Right atrium auricular region (tissue), 2 donors: ENCODE data around the gene DGKG. TPM values are rescaled to one million over a fixed set of nuclear protein-coding genes. Genes with fewer than 3 reads are reported as not detected.
A peak's percentile ranks its signal among the peaks of the same experiment; 100 is the strongest.

Experiments
- DNase-seq: peaks from one replicate; pipeline ENCODE4 v3.0.0-alpha.2; 2019; ENCODE audit warnings: low spot score
- H3K27ac ChIP-seq, 2 donors: fragments of 200-600 bp; sonication (generic); 1 replicate in 1 of 2; 2 replicates in 1 of 2; pipeline ENCODE4 v1.5.1; 2016 to 2019
- H3K27me3 ChIP-seq, 2 donors: fragments of 200-600 bp; sonication (generic); one replicate each; pipeline versions ENCODE4 v1.5.1 to v1.6.0; 2017 to 2019
- H3K36me3 ChIP-seq: fragments of 200-600 bp; sonication (generic); one replicate; pipeline ENCODE4 v1.5.1; 2016
- H3K4me1 ChIP-seq, 2 donors: fragments of 200-600 bp; sonication (generic); one replicate each; pipeline versions ENCODE4 v1.5.1 to v1.6.0; 2017 to 2019
- H3K4me3 ChIP-seq, 2 donors: fragments of 200-600 bp; sonication (generic); 1 replicate in 1 of 2; 2 replicates in 1 of 2; pipeline ENCODE4 v1.5.1; 2017 to 2019; ENCODE audit warnings: mild to moderate bottlenecking in 1 of 2, moderate library complexity in 1 of 2
- H3K9me3 ChIP-seq, 2 donors: fragments of 200-600 bp; sonication (generic); one replicate each; pipeline ENCODE4 v1.5.1; 2019
- CTCF ChIP-seq, 2 donors: fragments of 200-600 bp; sonication (generic); IDR thresholded peaks; one replicate each; pipeline ENCODE4 v1.5.1; 2019; ENCODE audit warnings: antibody characterized with exemption in 2 of 2
- total RNA-seq, 2 donors: library from RNA; depleted of rRNA; stranded (reverse); fragments of >200 nt; gene quantifications; one replicate each; pipeline ENCODE4 v1.1.0, GENCODE V29; 2016

Gene DGKG
- total RNA-seq, 2 donors from 2014 or later: 25.1 to 27.4 TPM

DNA sequence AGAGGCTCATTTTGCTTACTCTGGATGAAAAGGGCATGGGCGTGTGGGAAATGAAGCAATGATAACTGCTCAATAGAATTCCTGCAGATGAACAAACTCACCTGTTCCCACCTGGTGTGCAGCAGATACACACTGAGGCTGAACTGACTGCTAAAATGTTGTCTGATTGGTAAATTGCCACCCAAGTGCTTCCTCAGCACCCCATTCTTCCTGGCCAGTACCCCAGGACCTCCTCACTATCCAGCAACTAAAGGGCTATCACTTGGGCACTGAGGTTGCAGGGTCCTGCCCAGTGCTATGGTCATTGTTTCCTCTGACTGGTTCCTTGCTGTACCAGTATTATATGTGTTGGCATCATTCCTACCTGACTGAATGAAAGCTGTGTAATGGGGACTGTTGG lies 38.0 kb upstream of the DGKG start:
- no peaks in the 10 kb centered on the region for H3K36me3 ChIP-seq
- no peaks in the 10 kb centered on the region for H3K4me1 ChIP-seq
- H3K4me3 ChIP-seq: no peak overlapping the region
- H3K27ac ChIP-seq: no peak overlapping the region
- DNase-seq: no peak
- H3K27me3 ChIP-seq: no peaks in the 10 kb centered on the region
- H3K9me3 ChIP-seq: no peaks in the 10 kb centered on the region
- TF ChIP-seq CTCF (IDR thresholded peaks at IDR 0.05): no peak

DNA sequence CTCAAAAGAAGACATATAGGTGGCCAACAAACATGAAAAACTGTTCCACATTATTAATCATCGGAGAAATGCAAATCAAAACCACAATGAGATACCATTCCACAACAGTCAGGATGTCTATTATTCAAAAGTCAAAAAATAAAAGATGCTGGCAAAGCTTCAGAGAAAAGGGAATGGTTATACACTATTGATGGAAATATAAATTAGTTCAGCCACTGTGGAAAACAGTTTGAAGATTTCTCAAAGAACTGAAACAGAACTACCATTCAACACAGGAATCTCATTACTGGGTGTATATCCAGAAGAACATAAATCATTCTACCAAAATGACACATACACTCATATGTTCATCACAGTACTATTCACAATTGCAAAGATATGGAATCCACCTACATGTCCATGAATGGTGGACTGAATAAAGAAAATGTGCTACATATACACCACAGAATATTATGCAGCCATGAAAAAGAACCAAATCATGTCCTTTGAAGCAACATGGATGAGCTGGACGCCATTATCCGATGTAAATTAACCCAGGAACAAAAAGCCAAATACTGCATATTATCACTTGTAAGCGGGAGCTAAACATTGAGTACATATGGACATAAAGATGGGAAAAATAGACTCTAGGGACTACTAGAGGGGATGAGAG lies 32.7 kb upstream of the DGKG start:
- no peak for TF ChIP-seq CTCF (IDR thresholded peaks at IDR 0.05)
- Histone ChIP-seq H3K9me3 (no peaks in the 10 kb centered on the region), H3K36me3 (no peaks in the 10 kb centered on the region), H3K4me3 (no peak overlapping the region), H3K27me3 (no peaks in the 10 kb centered on the region), H3K4me1 (no peaks in the 10 kb centered on the region), H3K27ac (no peak overlapping the region)
- no peak for DNase-seq

DNA sequence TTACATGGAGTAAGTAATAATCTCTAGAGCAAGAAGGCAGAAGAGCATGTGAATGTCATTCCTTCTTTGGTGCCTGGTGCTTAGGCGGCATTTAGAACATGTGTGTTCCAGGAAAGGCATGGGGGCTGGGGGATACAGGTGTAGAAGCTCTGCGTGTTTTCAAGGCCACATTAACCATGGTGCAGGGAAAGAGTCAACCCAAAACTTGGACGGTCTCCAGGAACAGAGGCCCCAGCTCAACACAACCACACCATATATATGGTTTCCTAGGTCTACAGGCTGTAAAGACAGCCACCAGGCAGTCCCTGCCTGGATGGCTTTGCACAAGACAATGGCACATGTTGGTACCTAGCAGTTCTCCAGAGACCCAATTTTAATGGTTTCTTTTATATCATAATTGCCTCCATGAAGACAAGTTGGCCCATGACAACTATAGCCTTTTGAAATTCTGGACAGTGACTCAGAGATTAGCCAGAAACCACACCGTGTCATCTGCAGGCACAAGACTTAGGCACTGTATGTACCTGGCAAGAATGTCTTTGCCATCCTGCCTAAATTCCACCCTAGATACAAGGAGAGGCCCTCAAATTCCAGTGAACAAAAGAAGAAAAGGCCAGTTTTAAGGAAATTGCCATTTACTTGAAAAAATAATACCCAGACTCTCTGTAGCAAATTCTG lies 25.0 kb upstream of the DGKG start:
- DNase-seq: no peak
- no peak for TF ChIP-seq CTCF (IDR thresholded peaks at IDR 0.05)
- Histone ChIP-seq H3K4me3 (no peak overlapping the region), H3K27ac (no peak overlapping the region), H3K9me3 (no peaks in the 10 kb centered on the region), H3K36me3 (no peaks in the 10 kb centered on the region), H3K27me3 (no peaks in the 10 kb centered on the region), H3K4me1 (peaks cover 0 to 23% of the 10 kb centered on the region in 2 donors)

DNA sequence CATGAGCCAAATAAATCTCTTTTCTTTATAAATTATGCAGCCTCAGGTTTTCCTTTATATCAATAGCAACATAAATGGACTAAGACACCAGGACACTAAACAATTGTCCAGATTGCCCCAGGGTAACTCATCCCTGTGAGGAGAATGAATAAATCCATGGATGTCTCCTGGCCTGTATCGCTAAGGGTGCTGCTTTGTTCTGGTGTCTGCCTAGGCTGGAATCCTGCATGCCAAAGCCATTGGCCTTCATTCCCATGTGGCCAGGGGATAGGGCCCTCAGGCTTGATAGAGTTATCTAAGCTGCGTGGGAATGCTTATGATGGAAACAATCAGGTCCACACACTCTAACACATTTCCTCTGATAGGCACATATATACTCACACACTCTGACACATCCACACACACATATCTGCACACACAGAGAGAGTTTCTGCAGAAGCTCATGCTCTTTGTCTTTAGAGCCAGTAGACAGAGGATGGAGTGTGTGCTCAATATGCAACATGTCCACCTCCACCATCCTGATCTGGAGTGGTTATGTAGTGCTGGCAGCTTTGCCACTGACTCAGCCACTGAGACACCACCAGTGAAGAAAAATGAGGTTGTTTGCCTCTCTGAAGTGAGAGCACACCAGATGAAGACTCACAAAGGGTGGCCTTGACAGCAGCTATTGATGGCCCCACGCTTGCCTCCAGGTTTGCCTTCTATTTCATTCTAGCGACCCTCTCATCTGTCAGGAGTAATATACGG lies 24.0 kb upstream of the DGKG start:
- no peak overlapping the region for H3K27ac ChIP-seq
- no peak for TF ChIP-seq CTCF (IDR thresholded peaks at IDR 0.05)
- H3K36me3 ChIP-seq: no peaks in the 10 kb centered on the region
- no peaks in the 10 kb centered on the region for H3K9me3 ChIP-seq
- H3K4me3 ChIP-seq: no peak overlapping the region
- H3K27me3 ChIP-seq: no peaks in the 10 kb centered on the region
- peaks cover 0 to 25% of the 10 kb centered on the region in 2 donors for H3K4me1 ChIP-seq
- DNase-seq: no peak

- no peaks in the 10 kb centered on the region for H3K27me3 ChIP-seq
- no peak for TF ChIP-seq CTCF (IDR thresholded peaks at IDR 0.05)
- no peaks in the 10 kb centered on the region for H3K9me3 ChIP-seq
- H3K4me1 ChIP-seq: peaks cover 0 to 25% of the 10 kb centered on the region in 2 donors
- peak overlapping the region; percentile 76 to 80 for H3K27ac ChIP-seq
- peak overlapping the region in 1 of 2 donors; percentile 16 for H3K4me3 ChIP-seq
- no peak for DNase-seq
- H3K36me3 ChIP-seq: no peaks in the 10 kb centered on the region
These were observed 21.3 kb upstream of the DGKG start for GRCh38 chr3:186383026-186383993.
